K562 (cell line): ENCODE results near the gene ZNF814. TPM values are rescaled to one million over a fixed set of nuclear protein-coding genes. Genes with fewer than 3 reads are reported as not detected.

Experiments
- ATAC-seq: fragments of 200-7000 bp; cut with Tn5 transposase; 3 replicates; pipeline ENCODE4 v1.9.1; 2020; ENCODE audit warnings: moderate library complexity
- BruUV-seq: library from RNA; stranded (reverse); fragments of 400-500 nt; replicated peaks from 2 replicates; lab custom pipeline; 2021; lab: Mats Ljungman, UMichigan
- CTCF ChIA-PET: fragments of 300-600 bp; formaldehyde crosslinking; extraction: SDS; loops from one replicate; lab custom pipeline; 2021; ENCODE audit warnings: low intra/inter-chr PET ratio; lab: Yijun Ruan, JAX
- POLR2A ChIA-PET: fragments of 300-600, 350-650 bp; sonication (Branson Sonifier 250); formaldehyde crosslinking; extraction: SDS; loops from one replicate; lab custom pipeline; 2021; ENCODE audit warnings: antibody characterized with exemption, inconsistent platforms; lab: Yijun Ruan, JAX
- DNase-seq, 4 experiments: peaks; one replicate each; pipeline versions ENCODE4 v3.0.0 to v3.0.0-alpha.2; 2011 to 2018; ENCODE audit warnings: low spot score in 3 of 4, mixed read lengths in 3 of 4; ENCODE audit errors: extremely low read depth in 1 of 4
- FAIRE-seq: peaks from 2 replicates; lab custom pipeline; 2011; peaks lifted over from hg19 to GRCh38; lab: Jason Lieb, UNC
- H2AFZ ChIP-seq: 2 replicates; pipeline ENCODE4 v1.6.0; 2011; ENCODE audit warnings: low read depth, low read length, control low read depth, inconsistent platforms
- H3K27ac ChIP-seq: fragments of 200-600 bp; 3 replicates; pipeline ENCODE4 v1.8.0; 2011; ENCODE audit warnings: low read depth, mild to moderate bottlenecking, control low read depth, inconsistent platforms, low read length, moderate library complexity, mixed read lengths; ENCODE audit errors: extremely low read depth
- H3K27me3 ChIP-seq, 2 experiments: fragments of 300-600 bp in 1 of 2; 2 replicates in 1 of 2; 3 replicates in 1 of 2; pipeline versions ENCODE4 v1.6.0 to v1.8.0; 2011; ENCODE audit warnings: inconsistent platforms in 2 of 2, low read length in 2 of 2, mild to moderate bottlenecking in 1 of 2, mixed read lengths in 1 of 2, moderate library complexity in 1 of 2; ENCODE audit not compliant: control insufficient read depth in 2 of 2, insufficient read depth in 2 of 2
- H3K36me3 ChIP-seq: fragments of 300-600 bp; 3 replicates; pipeline ENCODE4 v1.8.0; 2011; ENCODE audit warnings: mild to moderate bottlenecking, low read length, inconsistent platforms; ENCODE audit not compliant: control insufficient read depth, insufficient read depth
- H3K4me1 ChIP-seq, 2 experiments: fragments of 200-600 bp in 1 of 2; replicated peaks in 1 of 2; 2 replicates in 1 of 2; 3 replicates in 1 of 2; pipeline versions ENCODE4 v1.5.1 to v1.8.0; 2011; ENCODE audit warnings: inconsistent platforms in 2 of 2, low read length in 2 of 2, mild to moderate bottlenecking in 1 of 2, mixed read lengths in 1 of 2, moderate library complexity in 1 of 2; ENCODE audit not compliant: control insufficient read depth in 2 of 2, insufficient read depth in 2 of 2
- H3K4me2 ChIP-seq: 2 replicates; pipeline ENCODE4 v1.6.1; 2011; ENCODE audit warnings: low read length, control low read depth, inconsistent platforms, mixed read lengths; ENCODE audit not compliant: insufficient read depth
- H3K4me3 ChIP-seq: fragments of 200-600 bp; sonication (generic), shearing (Covaris generic); 2 replicates; pipeline ENCODE4 v1.5.1; 2016; ENCODE audit warnings: control low read depth, inconsistent platforms
- H3K79me2 ChIP-seq: fragments of 200-600 bp; 3 replicates; pipeline ENCODE4 v1.8.0; 2011; ENCODE audit warnings: low read length, inconsistent platforms; ENCODE audit not compliant: control insufficient read depth, insufficient read depth
- H3K9ac ChIP-seq, 2 experiments: 2 replicates each; pipeline versions ENCODE4 v1.6.0 to v1.6.1; 2011; ENCODE audit warnings: low read depth in 2 of 2, low read length in 2 of 2, control low read depth in 1 of 2, inconsistent platforms in 1 of 2, mild to moderate bottlenecking in 1 of 2, mixed read lengths in 1 of 2; ENCODE audit not compliant: insufficient read depth in 1 of 2
- H3K9me1 ChIP-seq: one replicate; pipeline ENCODE4 v1.6.0; 2011; ENCODE audit warnings: inconsistent platforms, mild to moderate bottlenecking, low read length, moderate library complexity; ENCODE audit not compliant: control insufficient read depth, insufficient read depth
- H3K9me3 ChIP-seq: replicated peaks from 2 replicates; pipeline ENCODE4 v1.5.1; 2011; ENCODE audit warnings: low read depth, low read length, inconsistent platforms; ENCODE audit not compliant: control insufficient read depth, insufficient read depth
- H4K20me1 ChIP-seq: replicated peaks from 2 replicates; pipeline ENCODE4 v1.6.1; 2011; ENCODE audit warnings: low read length, inconsistent platforms, mixed read lengths; ENCODE audit not compliant: control insufficient read depth, insufficient read depth
- CTCFL ChIP-seq: IDR thresholded peaks from 2 replicates; pipeline ENCODE4 v1.6.1; 2011; ENCODE audit warnings: borderline replicate concordance, low read depth, mild to moderate bottlenecking, moderate library complexity, low read length; ENCODE audit not compliant: insufficient read depth, poor library complexity, severe bottlenecking
- E2F5 ChIP-seq: sonication (generic); formaldehyde crosslinking; IDR thresholded peaks from 2 replicates; pipeline ENCODE4 v1.8.0; 2022; ENCODE audit warnings: mild to moderate bottlenecking, missing genetic modification reagents
- ILF3 ChIP-seq: fragments of 450-650 bp; IDR thresholded peaks from 2 replicates; pipeline ENCODE4 v1.6.1; 2018; ENCODE audit warnings: antibody characterized with exemption, mild to moderate bottlenecking, moderate library complexity, borderline replicate concordance
- WGBS: fragments of 100-300 bp; shearing (Covaris generic); methylation state at CpG from one replicate; pipeline ENCODE4 v1.1.6; 2016; ENCODE audit warnings: low coverage, mixed read lengths; ENCODE audit not compliant: insufficient coverage; ENCODE audit errors: missing lambda C conversion rate; 5-methylcytosine and 5-hydroxymethylcytosine counted together
- in situ Hi-C: fragments of 300-500 bp; cut with MboI; formaldehyde crosslinking; loops from 4 replicates; pipeline ENCODE4 v1.15.0; 2018; ENCODE audit warnings: inconsistent platforms, mixed read lengths
- intact Hi-C: fragments of 100-400 bp; cut with micrococcal nuclease; formaldehyde crosslinking; loops from 2 replicates; pipeline ENCODE4 v1.14.2; 2022
- polyA plus RNA-seq, 8 experiments: library from polyadenylated mRNA; depleted of rRNA in 4 of 8; stranded (reverse) in 5 of 8; unstranded in 3 of 8; fragments of >200 nt; fragmentation: Nextera tagmentation in 2 of 8; fragmentation: Illumina TruSeq in 1 of 8; extraction: Ambion mirVana in 2 of 8; extraction: Trizol in 1 of 8; gene quantifications; 2 replicates each; pipeline versions ENCODE4 v1.2.1 to v1.2.3, GENCODE V29; 2011 to 2014; ENCODE audit warnings: inconsistent platforms in 1 of 8, missing spikeins in 1 of 8
- total RNA-seq, 7 experiments: library from RNA; depleted of rRNA in 6 of 7; stranded (reverse); fragments of >200 nt in 6 of 7; fragmentation: Illumina TruSeq in 2 of 7; extraction: Trizol in 2 of 7; gene quantifications; 2 replicates each; pipeline versions ENCODE4 v1.2.1 to v1.2.3, GENCODE V29; 2011 to 2021; ENCODE audit warnings: low replicate concordance in 1 of 7
- TF ChIP-seq, protein P1 (sequence below): IDR thresholded peaks from 2 replicates; pipeline ENCODE4 v1.6.1; 2016; ENCODE audit warnings: missing genetic modification characterization, missing compliant biosample characterization

ZNF814 gene
- total and polyA plus RNA-seq, 9 of the 15 experiments (the other 6 are each of a cell fraction or from before 2014, with no cell fraction given), result 0.42 to 3.5 (median 1.9) TPM

DNA sequence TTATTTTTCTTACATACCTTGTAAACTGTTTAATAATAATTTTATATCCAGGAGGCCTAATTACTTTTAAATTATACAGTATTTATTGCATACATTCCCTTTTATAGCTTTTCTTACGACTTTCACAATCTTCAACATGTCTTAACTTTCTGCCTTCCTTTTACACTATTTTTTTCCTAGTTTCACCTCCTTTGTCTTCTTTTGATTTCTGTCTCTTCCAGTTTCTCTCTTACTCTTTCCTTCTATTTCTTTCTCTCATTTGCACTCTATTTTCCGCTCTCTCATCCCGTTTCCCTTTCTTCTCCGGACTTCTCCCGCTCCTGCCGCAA lies 85.6 kb downstream of the ZNF814 start:
- intact Hi-C loops (no loop called here), in situ Hi-C loops (no loop called here)
- no peaks in the 10 kb centered on the region for H3K27me3 ChIP-seq
- FAIRE-seq, result no peak
- no peaks in the 10 kb centered on the region; the same call in 2 of the 3 replicates for H3K79me2 ChIP-seq
- peaks cover 22% of the 10 kb centered on the region; the same call in 2 of the 3 replicates for H3K36me3 ChIP-seq
- H3K4me3 ChIP-seq, result no peak overlapping the region
- DNase-seq, result no peak
- H3K9me1 ChIP-seq, result no peaks in the 10 kb centered on the region
- CTCF ChIA-PET, result no interaction called here
- H3K4me2 ChIP-seq, result no peak overlapping the region
- no peak overlapping the region for H3K27ac ChIP-seq
- no peaks in the 10 kb centered on the region for H4K20me1 ChIP-seq
- ATAC-seq, result no peak
- BruUV-seq, result no TSS peak
- POLR2A ChIA-PET, result no interaction called here
- H3K9ac ChIP-seq, result no peak overlapping the region
- H3K4me1 ChIP-seq, result peaks cover 2 to 5% of the 10 kb centered on the region in 2 experiments; a peak in 4 of 5 replicates
- no peak for TF ChIP-seq ILF3
- TF ChIP-seq, protein P1, sequence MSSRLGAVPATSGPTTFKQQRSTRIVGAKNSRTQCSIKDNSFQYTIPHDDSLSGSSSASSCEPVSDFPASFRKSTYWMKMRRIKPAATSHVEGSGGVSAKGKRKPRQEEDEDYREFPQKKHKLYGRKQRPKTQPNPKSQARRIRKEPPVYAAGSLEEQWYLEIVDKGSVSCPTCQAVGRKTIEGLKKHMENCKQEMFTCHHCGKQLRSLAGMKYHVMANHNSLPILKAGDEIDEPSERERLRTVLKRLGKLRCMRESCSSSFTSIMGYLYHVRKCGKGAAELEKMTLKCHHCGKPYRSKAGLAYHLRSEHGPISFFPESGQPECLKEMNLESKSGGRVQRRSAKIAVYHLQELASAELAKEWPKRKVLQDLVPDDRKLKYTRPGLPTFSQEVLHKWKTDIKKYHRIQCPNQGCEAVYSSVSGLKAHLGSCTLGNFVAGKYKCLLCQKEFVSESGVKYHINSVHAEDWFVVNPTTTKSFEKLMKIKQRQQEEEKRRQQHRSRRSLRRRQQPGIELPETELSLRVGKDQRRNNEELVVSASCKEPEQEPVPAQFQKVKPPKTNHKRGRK (tag), result peak; percentile 50; the same call in 1 of the 2 replicates
- H2AFZ ChIP-seq, result no peak overlapping the region
- 92% methylated on average over 1 of the region's 6 CpGs for WGBS
- no peaks in the 10 kb centered on the region for H3K9me3 ChIP-seq

GRCh38 chr19:57802269-57802668 lies 86.6 kb downstream of the ZNF814 start:
- peaks cover 2 to 5% of the 10 kb centered on the region in 2 experiments; a peak in 4 of 5 replicates for H3K4me1 ChIP-seq
- no peaks in the 10 kb centered on the region for H3K27me3 ChIP-seq
- BruUV-seq, result no TSS peak
- ATAC-seq (peak; percentile 64), DNase-seq (no peak), FAIRE-seq (no peak)
- no peaks in the 10 kb centered on the region for H3K9me3 ChIP-seq
- no peak overlapping the region for H2AFZ ChIP-seq
- in situ Hi-C loops (no loop called here), intact Hi-C loops (no loop called here)
- no peaks in the 10 kb centered on the region; the same call in 2 of the 3 replicates for H3K79me2 ChIP-seq
- H3K4me2 ChIP-seq, result no peak overlapping the region
- no peak overlapping the region for H3K4me3 ChIP-seq
- H4K20me1 ChIP-seq, result no peaks in the 10 kb centered on the region
- H3K27ac ChIP-seq, result no peak overlapping the region
- POLR2A ChIA-PET, result interaction anchor here (0.5 to 1.2 kb wide), 2 partner anchors 31 to 48 kb away, joined by 4 to 5 read pairs; no protein-coding TSS in a partner anchor
- H3K36me3 ChIP-seq, result peaks cover 14% of the 10 kb centered on the region; the same call in 2 of the 3 replicates
- no peak overlapping the region for H3K9ac ChIP-seq
- CTCF ChIA-PET, result no interaction called here
- H3K9me1 ChIP-seq, result no peaks in the 10 kb centered on the region
- TF ChIP-seq CTCFL, result peak; percentile 13
- TF ChIP-seq E2F5 (CRISPR knock-in tag), result no peak
- WGBS, result 92% methylated on average over 4 of the region's 4 CpGs
